ENCODE measurements around the gene MEGF11. TPM values are rescaled to one million over a fixed set of nuclear protein-coding genes. Genes with fewer than 3 reads are reported as not detected.

MEGF11 gene
- total RNA-seq, 4 donors from 2014 or later: 0.97 to 10.6 (median 4.0) TPM

DNA sequence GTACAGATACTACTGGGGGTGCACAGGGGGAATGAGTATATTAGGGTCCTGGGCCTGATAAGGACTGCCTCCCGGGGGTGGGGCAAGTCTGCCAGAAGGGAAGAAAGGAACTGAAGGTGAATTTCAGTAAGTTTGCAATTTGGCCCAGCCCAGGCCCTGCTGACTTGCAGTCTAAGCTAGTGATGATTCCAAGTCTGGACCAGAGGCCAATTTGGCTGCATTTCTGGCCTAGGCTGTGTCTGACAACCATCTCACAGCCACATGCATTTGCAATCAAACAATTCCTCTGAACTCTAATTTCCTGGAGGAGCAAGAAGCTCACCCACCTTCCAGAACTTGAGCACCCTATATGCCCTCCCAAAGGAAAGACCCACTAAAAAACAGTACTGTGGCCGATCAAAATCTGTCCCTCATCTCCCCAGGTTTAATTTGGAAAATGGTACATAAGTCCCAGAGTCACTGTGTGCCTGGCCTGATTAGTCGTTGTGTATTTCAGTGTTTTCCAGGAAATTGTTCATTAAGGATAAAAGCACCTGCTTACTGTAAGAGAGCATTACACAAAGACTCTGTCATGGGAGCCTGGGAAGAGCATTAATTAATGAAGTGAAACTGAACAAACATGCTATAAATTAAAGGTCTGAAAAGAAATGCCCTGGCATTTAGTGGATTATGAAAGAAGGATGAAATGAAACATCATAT, 114.5 kb downstream of the MEGF11 start:
- DNase-seq (ENCODE audit: low spot score in 2 of 2): no peak
- TF ChIP-seq, protein P1, sequence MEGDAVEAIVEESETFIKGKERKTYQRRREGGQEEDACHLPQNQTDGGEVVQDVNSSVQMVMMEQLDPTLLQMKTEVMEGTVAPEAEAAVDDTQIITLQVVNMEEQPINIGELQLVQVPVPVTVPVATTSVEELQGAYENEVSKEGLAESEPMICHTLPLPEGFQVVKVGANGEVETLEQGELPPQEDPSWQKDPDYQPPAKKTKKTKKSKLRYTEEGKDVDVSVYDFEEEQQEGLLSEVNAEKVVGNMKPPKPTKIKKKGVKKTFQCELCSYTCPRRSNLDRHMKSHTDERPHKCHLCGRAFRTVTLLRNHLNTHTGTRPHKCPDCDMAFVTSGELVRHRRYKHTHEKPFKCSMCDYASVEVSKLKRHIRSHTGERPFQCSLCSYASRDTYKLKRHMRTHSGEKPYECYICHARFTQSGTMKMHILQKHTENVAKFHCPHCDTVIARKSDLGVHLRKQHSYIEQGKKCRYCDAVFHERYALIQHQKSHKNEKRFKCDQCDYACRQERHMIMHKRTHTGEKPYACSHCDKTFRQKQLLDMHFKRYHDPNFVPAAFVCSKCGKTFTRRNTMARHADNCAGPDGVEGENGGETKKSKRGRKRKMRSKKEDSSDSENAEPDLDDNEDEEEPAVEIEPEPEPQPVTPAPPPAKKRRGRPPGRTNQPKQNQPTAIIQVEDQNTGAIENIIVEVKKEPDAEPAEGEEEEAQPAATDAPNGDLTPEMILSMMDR (IDR thresholded peaks at IDR 0.05): no peak
- no peak for TF ChIP-seq POLR2A (IDR thresholded peaks at IDR 0.05)
- intact Hi-C loops (cut with DNase I; ENCODE audit: low total_unique reads): no loop called here
- no peak overlapping the region for H3K4me3 ChIP-seq (ENCODE audit: low read depth, poor library complexity, severe bottlenecking)
- 63 to 65% methylated on average over 3 of the region's 3 CpGs for WGBS, 2 donors

DNA sequence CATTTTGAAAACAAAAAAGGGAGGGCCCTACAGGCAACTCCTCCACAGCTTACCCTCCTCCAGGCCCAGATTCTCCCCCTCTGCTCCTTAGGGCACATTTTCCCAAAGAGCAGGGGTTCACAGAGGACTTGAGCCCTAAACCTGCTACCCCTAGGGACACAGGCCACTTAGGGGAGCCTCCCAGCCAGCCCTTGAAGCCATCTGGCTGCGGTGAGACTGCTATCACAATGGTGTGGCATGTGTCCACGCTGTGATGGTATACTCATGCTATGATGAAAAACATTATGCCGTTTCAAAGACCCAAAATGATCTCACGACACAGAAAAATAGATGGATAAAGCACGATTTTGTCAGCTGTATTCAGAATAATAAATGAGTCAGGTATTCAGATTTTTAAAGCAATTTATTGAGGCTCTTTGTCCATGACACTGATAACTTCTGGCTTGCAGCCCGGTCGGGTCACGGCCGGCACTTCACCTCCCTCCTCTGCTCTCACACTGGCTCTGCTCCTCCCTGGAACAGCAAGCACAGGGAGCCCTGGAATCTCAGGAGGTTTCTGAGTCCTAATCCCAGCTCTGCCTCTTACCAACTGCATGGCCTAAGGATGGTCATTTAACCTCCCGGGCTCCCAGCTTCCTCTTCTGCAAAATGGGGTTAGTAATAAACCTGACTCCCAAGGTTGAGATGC, 115.3 kb downstream of the MEGF11 start:
- 74 to 76% methylated on average over 10 of the region's 10 CpGs for WGBS, 2 donors
- intact Hi-C loops (cut with DNase I; ENCODE audit: low total_unique reads): no loop called here
- no peak overlapping the region for H3K4me3 ChIP-seq (ENCODE audit: low read depth, poor library complexity, severe bottlenecking)
- no peak for TF ChIP-seq POLR2A (IDR thresholded peaks at IDR 0.05)
- TF ChIP-seq, protein P1 (IDR thresholded peaks at IDR 0.05): no peak
- DNase-seq (ENCODE audit: low spot score in 2 of 2): no peak

DNA sequence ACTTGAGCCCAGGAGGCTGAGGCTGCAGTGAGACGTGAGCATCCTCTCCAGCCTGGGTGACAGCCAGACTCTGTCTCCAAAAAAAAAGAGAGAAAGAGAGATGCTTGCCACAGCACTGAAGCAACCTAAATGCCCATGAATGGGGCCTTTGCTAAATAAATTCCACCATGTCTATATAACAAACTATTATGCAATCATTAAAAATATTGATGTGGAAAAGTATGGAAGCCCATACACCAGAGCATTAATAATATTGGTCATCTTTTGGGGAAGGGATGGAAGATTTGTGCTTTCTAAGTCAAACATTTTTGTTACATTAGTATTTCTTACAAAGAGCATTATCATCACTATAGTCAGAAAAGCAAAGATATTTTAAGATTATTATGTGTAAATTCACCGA, 116.6 kb downstream of the MEGF11 start:
- no peak overlapping the region for H3K4me3 ChIP-seq (ENCODE audit: low read depth, poor library complexity, severe bottlenecking)
- 73 to 85% methylated on average over 2 of the region's 2 CpGs for WGBS, 2 donors
- DNase-seq (ENCODE audit: low spot score in 2 of 2): no peak
- no peak for TF ChIP-seq POLR2A (IDR thresholded peaks at IDR 0.05)
- TF ChIP-seq, protein P1 (IDR thresholded peaks at IDR 0.05): no peak
- intact Hi-C loops (cut with DNase I; ENCODE audit: low total_unique reads): no loop called here

DNA sequence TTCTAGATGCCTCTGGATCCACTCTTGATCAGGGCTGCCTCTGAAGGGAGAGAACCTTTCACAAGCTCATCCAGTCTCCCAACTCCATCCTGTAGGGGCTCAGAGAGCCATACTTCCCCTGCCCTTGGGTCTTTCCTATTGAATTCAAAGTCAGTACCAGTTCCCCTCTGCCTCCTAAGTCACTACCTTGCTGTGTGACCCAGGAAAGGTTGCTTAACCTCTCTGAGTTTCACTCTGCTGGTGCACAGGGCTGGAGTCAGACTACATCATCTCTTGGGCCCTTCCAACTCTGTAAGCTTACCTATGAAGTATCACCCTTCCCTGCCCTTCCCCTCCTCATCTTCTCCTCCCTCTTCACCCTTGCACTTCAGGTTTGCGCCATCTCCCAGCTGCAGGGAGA, 117.9 kb downstream of the MEGF11 start:
- TF ChIP-seq, protein P1 (IDR thresholded peaks at IDR 0.05): no peak
- TF ChIP-seq POLR2A (IDR thresholded peaks at IDR 0.05): no peak
- 94% methylated on average over 1 of the region's 1 CpG for WGBS, 2 donors
- no peak for DNase-seq (ENCODE audit: low spot score in 2 of 2)
- H3K4me3 ChIP-seq (ENCODE audit: low read depth, poor library complexity, severe bottlenecking): no peak overlapping the region
- intact Hi-C loops (cut with DNase I; ENCODE audit: low total_unique reads): no loop called here

DNA sequence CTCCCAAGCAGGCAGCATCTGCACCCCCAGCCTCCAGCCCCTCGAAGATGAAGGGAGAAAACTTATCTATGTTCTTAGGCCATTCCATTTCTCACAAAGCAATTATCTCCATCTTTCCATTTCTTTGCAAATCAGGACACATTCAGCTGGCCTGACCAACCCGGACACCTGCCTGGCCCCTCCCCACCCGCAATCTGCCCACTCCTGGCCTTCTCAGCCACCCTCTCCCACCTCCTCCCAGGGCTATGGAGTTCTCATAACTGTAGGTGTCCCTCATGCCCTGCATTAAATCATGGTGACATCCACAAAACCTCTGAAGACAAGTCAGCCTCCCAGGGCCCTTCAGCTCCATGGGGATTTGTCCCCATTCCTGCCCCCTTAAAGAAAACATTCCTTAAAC, 119.3 kb downstream of the MEGF11 start:
- intact Hi-C loops (cut with DNase I; ENCODE audit: low total_unique reads): no loop called here
- no peak overlapping the region for H3K4me3 ChIP-seq (ENCODE audit: low read depth, poor library complexity, severe bottlenecking)
- 80 to 94% methylated on average over 3 of the region's 3 CpGs for WGBS, 2 donors
- TF ChIP-seq POLR2A (IDR thresholded peaks at IDR 0.05): no peak
- TF ChIP-seq, protein P1 (IDR thresholded peaks at IDR 0.05): no peak
- no peak for DNase-seq (ENCODE audit: low spot score in 2 of 2)
